ENCODE results near the gene RSAD1.

Gene RSAD1

GRCh38 chr17:50476545-50477315 is 1.9 kb upstream of the RSAD1 start:
- Histone ChIP-seq H3K9ac (ENCODE audit: low read depth, low read length) (no peak overlapping the region), H3K9me3 (ENCODE audit: insufficient read depth, low read depth, low read length) (no peaks in the 10 kb centered on the region), H3K4me3 (ENCODE audit: low read length) (no peak overlapping the region; the same call in 1 of the 2 replicates), H3K27ac (ENCODE audit: low read length) (no peak overlapping the region), H3K36me3 (ENCODE audit: insufficient read depth, low read depth, low read length) (peaks cover 8% of the 10 kb centered on the region), H3K4me1 (ENCODE audit: insufficient read depth, low read length) (no peaks in the 10 kb centered on the region; the same call in 1 of the 2 replicates), H3K27me3 (ENCODE audit: insufficient read depth, low read length) (peaks cover 41% of the 10 kb centered on the region)

DNA sequence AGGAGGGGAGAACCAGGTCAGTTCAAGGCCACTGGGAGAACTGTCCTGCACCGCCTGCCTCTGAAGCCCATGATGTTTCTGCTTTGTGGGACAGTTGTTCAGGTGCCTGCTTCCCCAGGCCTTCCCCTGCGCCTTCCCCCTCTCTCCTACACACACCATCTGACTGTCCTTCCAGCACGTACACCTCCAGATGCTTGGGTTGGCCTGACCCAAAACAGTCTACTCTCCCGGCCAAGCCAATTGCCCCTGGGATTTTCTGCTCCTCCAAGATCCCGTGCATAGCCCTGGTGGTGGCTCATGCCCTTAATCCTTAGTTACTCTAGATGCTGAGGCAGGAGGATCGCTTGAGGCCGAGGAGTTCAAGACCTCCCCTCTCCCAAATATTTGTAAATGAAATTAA is 684 bp upstream of the RSAD1 start:
- no peaks in the 10 kb centered on the region; the same call in 1 of the 2 replicates for H3K4me1 ChIP-seq (ENCODE audit: insufficient read depth, low read length)
- H3K4me3 ChIP-seq (ENCODE audit: low read length): peak overlapping the region; percentile 91; the same call in 1 of the 2 replicates
- H3K9ac ChIP-seq (ENCODE audit: low read depth, low read length): peak overlapping the region; percentile 82; the same call in 1 of the 2 replicates
- H3K36me3 ChIP-seq (ENCODE audit: insufficient read depth, low read depth, low read length): peaks cover 8% of the 10 kb centered on the region
- H3K27me3 ChIP-seq (ENCODE audit: insufficient read depth, low read length): peaks cover 41% of the 10 kb centered on the region
- H3K9me3 ChIP-seq (ENCODE audit: insufficient read depth, low read depth, low read length): no peaks in the 10 kb centered on the region
- H3K27ac ChIP-seq (ENCODE audit: low read length): no peak overlapping the region

GRCh38 chr17:50479522-50480141 is 972 bp downstream of the RSAD1 start:
- Histone ChIP-seq H3K9ac (ENCODE audit: low read depth, low read length) (peak overlapping the region; percentile 82; the same call in 1 of the 2 replicates), H3K4me1 (ENCODE audit: insufficient read depth, low read length) (no peaks in the 10 kb centered on the region; the same call in 1 of the 2 replicates), H3K27me3 (ENCODE audit: insufficient read depth, low read length) (peaks cover 28% of the 10 kb centered on the region), H3K36me3 (ENCODE audit: insufficient read depth, low read depth, low read length) (peaks cover 23% of the 10 kb centered on the region), H3K27ac (ENCODE audit: low read length) (no peak overlapping the region), H3K9me3 (ENCODE audit: insufficient read depth, low read depth, low read length) (no peaks in the 10 kb centered on the region), H3K4me3 (ENCODE audit: low read length) (peak overlapping the region; percentile 91)

DNA sequence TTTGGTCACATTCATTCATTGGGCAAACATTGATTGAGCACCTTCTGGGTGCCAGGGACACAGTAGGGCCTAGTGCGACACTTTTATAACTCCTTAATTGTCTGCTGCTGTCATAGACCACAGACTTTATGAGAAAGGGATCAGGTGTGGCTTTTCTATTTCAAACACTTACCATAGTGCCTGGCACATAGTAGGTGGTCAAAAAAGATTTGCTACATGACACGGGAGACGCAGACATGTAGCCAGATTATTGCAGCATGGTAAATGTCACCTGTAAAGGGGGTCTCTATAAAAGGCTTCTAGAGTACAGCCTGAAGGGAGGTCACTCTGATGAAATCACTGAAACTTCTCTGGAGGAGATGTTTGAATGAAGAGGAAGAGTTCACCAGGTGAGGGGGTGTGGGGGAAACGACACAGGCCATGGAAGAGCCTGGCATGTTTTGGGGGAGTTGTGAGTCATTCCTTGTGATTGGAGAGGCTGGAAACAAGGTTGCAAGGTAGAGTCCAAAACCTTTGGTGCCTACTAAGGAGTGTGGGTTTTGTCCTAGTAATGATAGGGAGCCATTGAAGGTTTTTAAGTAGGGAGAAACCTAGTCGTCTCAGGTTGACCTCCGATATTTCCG is 1.6 kb downstream of the RSAD1 start:
- Histone ChIP-seq H3K27me3 (ENCODE audit: insufficient read depth, low read length) (peaks cover 25% of the 10 kb centered on the region), H3K4me3 (ENCODE audit: low read length) (peak overlapping the region; percentile 91; the same call in 1 of the 2 replicates), H3K9me3 (ENCODE audit: insufficient read depth, low read depth, low read length) (no peaks in the 10 kb centered on the region), H3K4me1 (ENCODE audit: insufficient read depth, low read length) (no peaks in the 10 kb centered on the region; the same call in 1 of the 2 replicates), H3K9ac (ENCODE audit: low read depth, low read length) (no peak overlapping the region), H3K36me3 (ENCODE audit: insufficient read depth, low read depth, low read length) (peaks cover 29% of the 10 kb centered on the region), H3K27ac (ENCODE audit: low read length) (no peak overlapping the region)

GRCh38 chr17:50480854-50481490 is 2.3 kb downstream of the RSAD1 start:
- Histone ChIP-seq H3K4me1 (ENCODE audit: insufficient read depth, low read length) (no peaks in the 10 kb centered on the region; the same call in 1 of the 2 replicates), H3K4me3 (ENCODE audit: low read length) (no peak overlapping the region), H3K9ac (ENCODE audit: low read depth, low read length) (no peak overlapping the region), H3K36me3 (ENCODE audit: insufficient read depth, low read depth, low read length) (peaks cover 36% of the 10 kb centered on the region), H3K27me3 (ENCODE audit: insufficient read depth, low read length) (peaks cover 18% of the 10 kb centered on the region), H3K9me3 (ENCODE audit: insufficient read depth, low read depth, low read length) (no peaks in the 10 kb centered on the region), H3K27ac (ENCODE audit: low read length) (no peak overlapping the region)

DNA sequence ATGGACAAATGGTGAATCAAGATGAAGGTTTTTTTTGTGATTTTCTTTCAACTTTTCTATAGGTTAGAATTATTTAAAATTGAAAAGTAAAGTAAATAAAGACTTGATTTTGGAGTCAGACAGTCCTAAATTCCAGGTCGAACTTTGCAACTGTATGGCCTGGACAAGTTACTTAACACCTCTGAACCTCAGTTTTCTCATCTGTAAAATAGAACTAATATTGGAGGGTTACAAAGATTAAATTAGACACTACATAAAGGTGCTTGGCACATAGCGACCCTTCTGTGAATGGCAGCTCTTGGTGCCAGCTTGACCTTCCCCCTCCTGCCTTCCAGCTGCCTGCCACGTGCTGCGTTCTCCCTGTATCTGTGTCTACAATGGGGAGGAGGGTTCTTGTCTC is 3.0 kb downstream of the RSAD1 start:
- no peaks in the 10 kb centered on the region; the same call in 1 of the 2 replicates for H3K4me1 ChIP-seq (ENCODE audit: insufficient read depth, low read length)
- no peaks in the 10 kb centered on the region for H3K9me3 ChIP-seq (ENCODE audit: insufficient read depth, low read depth, low read length)
- H3K4me3 ChIP-seq (ENCODE audit: low read length): no peak overlapping the region
- no peak overlapping the region for H3K9ac ChIP-seq (ENCODE audit: low read depth, low read length)
- H3K27ac ChIP-seq (ENCODE audit: low read length): no peak overlapping the region
- peaks cover 13% of the 10 kb centered on the region for H3K27me3 ChIP-seq (ENCODE audit: insufficient read depth, low read length)
- H3K36me3 ChIP-seq (ENCODE audit: insufficient read depth, low read depth, low read length): peaks cover 37% of the 10 kb centered on the region

DNA sequence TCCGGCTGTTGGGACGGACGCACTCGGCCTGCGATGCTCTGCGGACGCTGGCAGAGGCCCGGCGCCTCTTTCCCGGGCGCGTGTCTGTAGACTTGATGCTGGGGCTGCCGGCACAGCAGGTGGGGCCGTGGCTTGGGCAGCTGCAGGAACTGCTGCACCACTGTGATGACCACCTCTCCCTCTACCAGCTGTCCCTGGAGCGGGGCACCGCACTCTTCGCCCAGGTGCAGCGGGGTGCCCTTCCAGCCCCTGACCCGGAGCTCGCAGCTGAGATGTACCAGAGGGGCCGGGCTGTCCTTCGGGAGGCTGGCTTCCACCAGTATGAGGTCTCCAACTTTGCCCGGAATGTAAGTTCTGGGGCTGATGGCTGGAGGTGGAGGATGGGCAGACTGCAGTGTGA is 3.5 kb downstream of the RSAD1 start:
- no peak overlapping the region for H3K9ac ChIP-seq (ENCODE audit: low read depth, low read length)
- H3K36me3 ChIP-seq (ENCODE audit: insufficient read depth, low read depth, low read length): peaks cover 37% of the 10 kb centered on the region
- H3K27me3 ChIP-seq (ENCODE audit: insufficient read depth, low read length): peaks cover 12% of the 10 kb centered on the region; the same call in 1 of the 2 replicates
- no peak overlapping the region for H3K27ac ChIP-seq (ENCODE audit: low read length)
- no peaks in the 10 kb centered on the region; the same call in 1 of the 2 replicates for H3K4me1 ChIP-seq (ENCODE audit: insufficient read depth, low read length)
- H3K9me3 ChIP-seq (ENCODE audit: insufficient read depth, low read depth, low read length): no peaks in the 10 kb centered on the region
- H3K4me3 ChIP-seq (ENCODE audit: low read length): no peak overlapping the region

GRCh38 chr17:50482516-50482915 is 3.9 kb downstream of the RSAD1 start:
- H3K4me1 ChIP-seq (ENCODE audit: insufficient read depth, low read length): no peaks in the 10 kb centered on the region; the same call in 1 of the 2 replicates
- H3K36me3 ChIP-seq (ENCODE audit: insufficient read depth, low read depth, low read length): peaks cover 37% of the 10 kb centered on the region
- peaks cover 7% of the 10 kb centered on the region; the same call in 1 of the 2 replicates for H3K27me3 ChIP-seq (ENCODE audit: insufficient read depth, low read length)
- no peak overlapping the region for H3K4me3 ChIP-seq (ENCODE audit: low read length)
- H3K27ac ChIP-seq (ENCODE audit: low read length): no peak overlapping the region
- H3K9ac ChIP-seq (ENCODE audit: low read depth, low read length): no peak overlapping the region
- H3K9me3 ChIP-seq (ENCODE audit: insufficient read depth, low read depth, low read length): no peaks in the 10 kb centered on the region

- peaks cover 37% of the 10 kb centered on the region for H3K36me3 ChIP-seq (ENCODE audit: insufficient read depth, low read depth, low read length)
- H3K9ac ChIP-seq (ENCODE audit: low read depth, low read length): no peak overlapping the region
Observed at GRCh38 chr17:50483266-50483665, 4.6 kb downstream of the RSAD1 start.

DNA sequence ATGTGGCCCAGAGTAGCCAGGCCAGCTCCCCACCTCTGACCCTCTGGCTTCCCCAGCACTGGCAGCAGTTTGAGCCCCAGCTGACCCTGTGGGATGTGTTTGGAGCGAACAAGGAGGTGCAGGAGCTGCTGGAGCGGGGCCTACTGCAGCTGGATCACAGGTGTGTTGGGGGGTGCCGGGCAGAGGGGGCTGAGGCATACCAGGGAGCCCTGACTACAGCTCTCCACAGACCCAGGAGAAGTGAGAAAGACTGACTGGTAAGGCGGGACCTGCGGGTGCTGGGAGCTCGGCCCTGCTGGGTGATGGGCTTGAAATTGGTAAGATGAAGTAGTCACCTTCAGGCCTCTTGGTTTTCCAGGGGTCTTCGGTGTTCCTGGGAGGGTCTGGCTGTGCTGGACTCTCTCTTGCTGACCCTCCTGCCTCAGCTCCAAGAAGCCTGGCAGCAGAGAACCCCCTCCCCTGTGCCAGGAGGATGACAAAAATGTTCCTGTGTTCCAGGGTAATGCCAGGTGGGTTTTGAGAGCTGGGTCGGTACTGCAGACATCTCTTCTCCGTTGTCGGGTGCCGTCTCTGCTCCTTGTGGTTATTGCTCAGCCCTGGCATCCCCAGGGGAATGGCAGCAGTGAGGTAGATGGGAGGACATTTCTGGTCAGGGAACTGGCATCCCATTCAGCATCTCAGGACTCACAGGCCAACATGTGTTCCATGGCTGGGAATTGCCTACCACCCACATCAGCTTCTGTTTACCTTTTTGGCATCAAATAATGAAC is 5.9 kb downstream of the RSAD1 start:
- Histone ChIP-seq H3K27me3 (ENCODE audit: insufficient read depth, low read length) (no peaks in the 10 kb centered on the region), H3K4me3 (ENCODE audit: low read length) (no peak overlapping the region), H3K4me1 (ENCODE audit: insufficient read depth, low read length) (no peaks in the 10 kb centered on the region; the same call in 1 of the 2 replicates), H3K27ac (ENCODE audit: low read length) (no peak overlapping the region), H3K9me3 (ENCODE audit: insufficient read depth, low read depth, low read length) (no peaks in the 10 kb centered on the region), H3K9ac (ENCODE audit: low read depth, low read length) (no peak overlapping the region), H3K36me3 (ENCODE audit: insufficient read depth, low read depth, low read length) (peaks cover 37% of the 10 kb centered on the region)

More at GRCh38 chr17:50483266-50483665, 4.6 kb downstream of the RSAD1 start:
- H3K27ac ChIP-seq (ENCODE audit: low read length): no peak overlapping the region
- H3K4me1 ChIP-seq (ENCODE audit: insufficient read depth, low read length): no peaks in the 10 kb centered on the region; the same call in 1 of the 2 replicates
- no peaks in the 10 kb centered on the region for H3K9me3 ChIP-seq (ENCODE audit: insufficient read depth, low read depth, low read length)
- H3K27me3 ChIP-seq (ENCODE audit: insufficient read depth, low read length): no peaks in the 10 kb centered on the region; the same call in 1 of the 2 replicates
- no peak overlapping the region for H3K4me3 ChIP-seq (ENCODE audit: low read length)
